ENCODE measurements around the gene CCDC57. TPM values are rescaled to one million over a fixed set of nuclear protein-coding genes. Genes with fewer than 3 reads are reported as not detected.

The CCDC57 gene
- total RNA-seq, 2 experiments from 2014 or later, result 40.7 to 43.9 TPM

- Mint-ChIP-seq H3K36me3 (ENCODE audit: low read depth) (peaks cover 51% of the 10 kb centered on the region), H3K27me3 (ENCODE audit: low read depth) (no peaks in the 10 kb centered on the region), H3K4me1 (ENCODE audit: low read depth) (peaks cover 9% of the 10 kb centered on the region), H3K27ac (peak overlapping the region; percentile 36), H3K4me3 (no peak overlapping the region), H3K9me3 (no peaks in the 10 kb centered on the region)
- CTCF ChIA-PET, result interaction anchor here (0.6 kb wide), 2 partner anchors 45 to 69 kb away, joined by 3 to 5 read pairs; no protein-coding TSS in a partner anchor
- intact Hi-C loops (cut with micrococcal nuclease), result no loop called here
- no peak for DNase-seq
Observed at GRCh38 chr17:82250868-82251500, 38.3 kb upstream of the CCDC57 start.

- Mint-ChIP-seq H3K4me1 (ENCODE audit: low read depth) (peaks cover 9% of the 10 kb centered on the region), H3K9me3 (no peaks in the 10 kb centered on the region), H3K27me3 (ENCODE audit: low read depth) (no peaks in the 10 kb centered on the region), H3K4me3 (no peak overlapping the region), H3K36me3 (ENCODE audit: low read depth) (peaks cover 46% of the 10 kb centered on the region), H3K27ac (no peak overlapping the region)
- CTCF ChIA-PET, result no interaction called here
- no peak for DNase-seq
- intact Hi-C loops (cut with micrococcal nuclease), result no loop called here
Observed at GRCh38 chr17:82249896-82250581, 37.4 kb upstream of the CCDC57 start.

- CTCF ChIA-PET, result no interaction called here
- no peaks in the 10 kb centered on the region for H3K27me3 Mint-ChIP-seq (ENCODE audit: low read depth)
Observed at GRCh38 chr17:82248815-82249674, 36.4 kb upstream of the CCDC57 start.

GRCh38 chr17:82247856-82248671 lies 35.4 kb upstream of the CCDC57 start:
- intact Hi-C loops (cut with micrococcal nuclease), result no loop called here
- H3K27me3 Mint-ChIP-seq (ENCODE audit: low read depth), result no peaks in the 10 kb centered on the region
- no peaks in the 10 kb centered on the region for H3K9me3 Mint-ChIP-seq
- peaks cover 54% of the 10 kb centered on the region for H3K36me3 Mint-ChIP-seq (ENCODE audit: low read depth)
- H3K27ac Mint-ChIP-seq, result no peak overlapping the region
- CTCF ChIA-PET, result no interaction called here
- DNase-seq, result no peak
- peaks cover 11% of the 10 kb centered on the region for H3K4me1 Mint-ChIP-seq (ENCODE audit: low read depth)
- no peak overlapping the region for H3K4me3 Mint-ChIP-seq

More at GRCh38 chr17:82248815-82249674, 36.4 kb upstream of the CCDC57 start:
- H3K9me3 Mint-ChIP-seq, result no peaks in the 10 kb centered on the region
- H3K36me3 Mint-ChIP-seq (ENCODE audit: low read depth), result peaks cover 54% of the 10 kb centered on the region
- DNase-seq, result no peak
- H3K4me1 Mint-ChIP-seq (ENCODE audit: low read depth), result peaks cover 11% of the 10 kb centered on the region
- intact Hi-C loops (cut with micrococcal nuclease), result no loop called here
- no peak overlapping the region for H3K4me3 Mint-ChIP-seq
- no peak overlapping the region for H3K27ac Mint-ChIP-seq

DNA sequence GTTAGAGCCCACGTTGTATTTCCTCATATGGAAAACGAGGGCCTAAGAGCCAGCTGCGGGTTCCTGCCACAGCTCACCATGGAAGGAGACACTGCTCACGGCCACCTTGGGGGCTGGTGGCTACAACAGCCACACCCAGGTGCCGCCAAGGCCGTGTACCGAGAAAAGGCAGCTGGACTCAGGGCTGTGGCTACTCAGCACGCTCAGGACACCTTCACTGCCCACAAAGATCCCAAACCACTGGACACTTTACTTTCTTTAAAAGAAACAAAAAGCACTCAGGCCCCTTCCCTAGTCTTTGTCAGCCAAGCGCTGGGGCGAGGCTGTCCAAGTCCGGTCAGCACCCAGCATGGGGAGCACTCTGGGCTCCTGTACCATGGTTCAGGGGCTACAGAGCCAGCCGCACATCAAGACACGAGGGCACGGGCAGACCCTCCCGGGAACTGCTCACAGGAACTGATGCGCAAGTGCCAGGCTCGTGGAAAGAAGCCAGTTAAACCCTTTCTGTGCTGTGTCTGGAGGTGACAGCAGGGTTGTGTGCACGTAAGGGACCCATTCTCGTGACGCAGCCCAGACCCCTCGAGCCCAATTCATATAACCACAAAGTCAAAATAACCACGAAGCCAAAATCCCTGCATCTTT lies 34.7 kb upstream of the CCDC57 start:
- no peaks in the 10 kb centered on the region for H3K27me3 Mint-ChIP-seq (ENCODE audit: low read depth)
- H3K9me3 Mint-ChIP-seq, result no peaks in the 10 kb centered on the region
- no peak for DNase-seq
- H3K4me1 Mint-ChIP-seq (ENCODE audit: low read depth), result peaks cover 15% of the 10 kb centered on the region
- CTCF ChIA-PET, result no interaction called here
- H3K36me3 Mint-ChIP-seq (ENCODE audit: low read depth), result peaks cover 48% of the 10 kb centered on the region
- no peak overlapping the region for H3K27ac Mint-ChIP-seq
- intact Hi-C loops (cut with micrococcal nuclease), result no loop called here
- H3K4me3 Mint-ChIP-seq, result no peak overlapping the region

GRCh38 chr17:82246365-82247181 lies 33.9 kb upstream of the CCDC57 start:
- DNase-seq, result no peak
- CTCF ChIA-PET, result no interaction called here
- Mint-ChIP-seq H3K27me3 (ENCODE audit: low read depth) (no peaks in the 10 kb centered on the region), H3K36me3 (ENCODE audit: low read depth) (peaks cover 43% of the 10 kb centered on the region), H3K4me3 (no peak overlapping the region), H3K4me1 (ENCODE audit: low read depth) (peaks cover 22% of the 10 kb centered on the region), H3K9me3 (no peaks in the 10 kb centered on the region), H3K27ac (peak overlapping the region; percentile 75)
- intact Hi-C loops (cut with micrococcal nuclease), result no loop called here

GRCh38 chr17:82246040-82246364 lies 33.4 kb upstream of the CCDC57 start:
- H3K27me3 Mint-ChIP-seq (ENCODE audit: low read depth), result no peaks in the 10 kb centered on the region
- CTCF ChIA-PET, result no interaction called here
- DNase-seq, result no peak
- intact Hi-C loops (cut with micrococcal nuclease), result no loop called here
- H3K4me1 Mint-ChIP-seq (ENCODE audit: low read depth), result peaks cover 27% of the 10 kb centered on the region
- H3K9me3 Mint-ChIP-seq, result no peaks in the 10 kb centered on the region
- H3K27ac Mint-ChIP-seq, result peak overlapping the region; percentile 75
- no peak overlapping the region for H3K4me3 Mint-ChIP-seq
- H3K36me3 Mint-ChIP-seq (ENCODE audit: low read depth), result peaks cover 37% of the 10 kb centered on the region

DNA sequence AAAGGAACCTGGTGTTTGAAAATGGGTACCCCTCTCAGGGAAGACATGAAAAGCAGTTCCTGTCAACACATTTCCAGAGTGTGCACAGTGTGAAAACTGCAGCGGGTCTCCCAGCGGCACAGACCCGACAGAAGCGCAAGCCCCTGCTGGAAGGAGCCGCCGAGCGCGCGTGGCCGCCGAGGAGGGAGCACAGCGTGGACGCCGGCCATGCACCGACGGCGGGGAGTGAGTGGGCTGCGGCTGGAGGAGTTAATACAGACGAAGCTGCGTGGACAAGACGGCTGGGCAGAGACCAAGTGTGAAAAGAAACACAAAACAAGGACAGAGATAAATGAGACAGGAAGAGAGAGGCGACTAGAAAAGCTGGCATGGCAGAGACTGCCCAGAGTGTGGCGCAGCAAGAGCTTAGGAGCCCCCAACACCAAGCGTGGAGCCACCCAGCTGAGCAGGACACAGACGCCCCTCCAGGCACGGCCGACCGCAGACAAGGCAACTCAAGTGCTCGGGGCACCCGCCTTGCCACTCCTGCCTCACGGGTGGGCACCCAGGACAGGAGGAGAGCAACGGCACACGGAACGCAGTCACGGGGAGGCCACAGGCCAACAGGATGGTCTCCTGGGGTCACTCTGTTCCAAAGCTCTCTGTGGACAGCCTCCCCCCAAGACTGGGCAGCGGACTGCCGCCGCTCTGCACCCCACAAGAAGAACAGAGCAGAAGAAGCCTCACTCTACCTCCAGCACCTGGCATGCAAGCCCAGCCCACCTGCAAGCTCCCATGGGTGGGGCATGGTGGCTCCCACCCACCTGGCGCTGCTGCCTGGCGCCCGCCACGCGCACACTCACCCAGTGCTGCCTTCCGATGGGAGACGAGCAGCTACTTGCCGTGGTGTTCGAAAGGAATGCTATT lies 32.7 kb upstream of the CCDC57 start:
- Mint-ChIP-seq H3K9me3 (no peaks in the 10 kb centered on the region), H3K27ac (no peak overlapping the region), H3K4me1 (ENCODE audit: low read depth) (peaks cover 33% of the 10 kb centered on the region), H3K27me3 (ENCODE audit: low read depth) (no peaks in the 10 kb centered on the region), H3K36me3 (ENCODE audit: low read depth) (peaks cover 38% of the 10 kb centered on the region), H3K4me3 (no peak overlapping the region)
- DNase-seq, result no peak
- intact Hi-C loops (cut with micrococcal nuclease), result loop anchor here (2.0 kb wide), 1 partner anchor 53 kb away; no protein-coding TSS in a partner anchor
- CTCF ChIA-PET, result interaction anchor here (0.7 to 1.1 kb wide), 2 partner anchors 9 to 105 kb away, joined by 3 to 4 read pairs; no protein-coding TSS in a partner anchor

DNA sequence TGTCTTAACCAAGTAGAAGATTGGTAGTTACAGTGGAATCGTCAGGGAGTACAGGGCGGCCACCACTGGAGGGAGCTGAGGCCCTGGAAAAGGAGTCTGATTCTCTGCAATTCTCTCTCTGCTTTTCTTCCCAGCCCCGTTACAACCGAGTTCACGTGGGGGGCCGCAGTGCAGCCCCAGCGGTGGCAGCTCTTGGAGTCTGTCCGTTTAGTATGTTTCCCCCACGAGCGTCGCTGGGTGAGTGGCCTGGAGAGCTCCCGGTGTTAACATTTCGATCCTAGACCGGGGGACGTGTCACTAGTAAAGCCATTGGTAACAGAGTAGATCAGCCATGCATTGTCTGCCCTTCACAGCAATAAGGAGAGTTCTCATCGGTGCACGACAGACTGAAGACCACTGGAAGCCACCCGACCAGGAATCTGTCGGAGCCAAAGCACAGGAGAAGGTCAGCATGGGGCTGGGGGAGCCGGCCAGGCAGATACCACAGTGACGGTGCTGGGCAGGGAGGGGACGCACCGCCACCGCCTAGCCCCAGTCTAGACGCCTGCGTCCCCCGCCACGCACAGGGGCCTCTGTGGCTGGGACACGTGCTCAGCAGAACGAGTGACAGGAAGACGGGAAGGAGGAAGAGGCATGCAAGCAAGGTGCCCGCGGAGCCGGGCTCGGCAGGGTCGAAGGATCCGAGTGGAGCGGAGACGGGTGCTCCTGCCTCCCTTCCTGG lies 31.9 kb upstream of the CCDC57 start:
- CTCF ChIA-PET, result interaction anchor here (0.7 to 1.1 kb wide), 2 partner anchors 9 to 106 kb away, joined by 3 to 4 read pairs; no protein-coding TSS in a partner anchor

More for the DNA sequence above, 31.9 kb upstream of the CCDC57 start:
- H3K4me3 Mint-ChIP-seq, result no peak overlapping the region
- peak overlapping the region; percentile 13 for H3K27ac Mint-ChIP-seq
- peaks cover 36% of the 10 kb centered on the region for H3K36me3 Mint-ChIP-seq (ENCODE audit: low read depth)
- no peaks in the 10 kb centered on the region for H3K27me3 Mint-ChIP-seq (ENCODE audit: low read depth)
- DNase-seq, result peak; percentile 54
- peaks cover 36% of the 10 kb centered on the region for H3K4me1 Mint-ChIP-seq (ENCODE audit: low read depth)
- no peaks in the 10 kb centered on the region for H3K9me3 Mint-ChIP-seq
- intact Hi-C loops (cut with micrococcal nuclease), result loop anchor here (1.0 to 2.0 kb wide), 3 partner anchors 54 to 106 kb away; no protein-coding TSS in a partner anchor
